Renal cortex interstitium (tissue), 3 donors: ENCODE measurements around the gene RHOU. TPM values are rescaled to one million over a fixed set of nuclear protein-coding genes. Genes with fewer than 3 reads are reported as not detected.

Source experiments
- polyA plus RNA-seq, 3 donors: library from polyadenylated mRNA; unstranded; fragments of 120-200 nt; gene quantifications; one replicate each; pipeline ENCODE4 v1.2.1, GENCODE V29; 2013; ENCODE audit not compliant: insufficient read length in 3 of 3

Gene RHOU
- polyA plus RNA-seq, 3 donors, result 17.3 to 18.5 (median 17.6) TPM

Other genes with a start within 250 kb of the RHOU start
- 10 to 100 TPM; 78.3 to 99.9 (median 82.5) TPM for gene RNF187, start 248.1 kb upstream of the RHOU start, polyA plus RNA-seq